Parietal lobe (tissue), 2 donors: Measurements from ENCODE around the gene KDM1B. TPM values are rescaled to one million over a fixed set of nuclear protein-coding genes. Genes with fewer than 3 reads are reported as not detected.

Experiments
- small RNA-seq: library from RNA; depleted of rRNA; stranded (forward); fragments of <200 nt; gene quantifications from one replicate; pipeline ENCODE3, GENCODE V24; 2014; ENCODE audit warnings: low replicate concordance
- total RNA-seq: library from RNA; depleted of rRNA; stranded (reverse); fragments of >200 nt; gene quantifications from one replicate; pipeline ENCODE4 v1.2.3, GENCODE V29; 2014

KDM1B gene
- 52.0 TPM for total RNA-seq

DNA sequence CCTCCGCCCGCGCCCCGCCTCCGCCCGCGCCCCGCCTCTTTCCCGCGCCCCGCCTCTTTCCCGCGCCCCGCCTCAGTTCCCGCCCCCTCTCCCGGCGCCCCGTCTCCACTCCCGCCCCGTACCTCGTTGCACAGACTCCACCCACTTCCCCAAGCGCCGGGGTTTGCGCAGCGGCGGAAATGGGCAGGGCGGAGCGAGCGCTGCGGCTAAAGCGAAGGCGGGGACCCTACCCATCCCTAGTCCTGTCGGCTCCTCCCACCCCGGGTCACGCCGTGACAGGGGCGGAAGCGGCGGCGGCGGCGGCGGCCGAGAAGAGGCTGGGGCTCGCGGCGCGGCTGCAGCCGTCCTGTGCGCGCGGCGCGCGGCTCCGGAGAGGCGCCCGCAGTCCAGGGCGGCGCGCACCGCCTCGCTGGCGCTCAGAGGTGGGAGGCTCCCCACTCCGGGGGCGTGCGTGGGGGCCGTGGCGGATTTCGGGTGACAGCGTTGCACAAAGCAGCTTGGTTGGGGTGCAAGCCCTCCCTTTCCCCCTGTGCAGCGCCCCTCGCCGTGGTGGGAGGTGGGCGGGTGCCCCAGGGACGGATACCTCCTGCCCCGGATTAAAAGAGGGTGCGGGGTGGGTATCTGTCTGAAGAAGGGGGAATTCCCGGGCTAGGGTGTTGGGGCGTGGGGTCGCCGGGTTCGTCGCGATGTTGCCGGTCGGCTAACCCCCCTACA is at the start of gene KDM1B:
Gene KDM1B, plus strand, starts transcription at position 273 of the 714 bp plus-strand sequence. CDS start 4,474 bp downstream, outside the sequence.

GRCh38 chr6:18122128-18123093 is 32.8 kb upstream of the KDM1B start, which contains the start of gene NHLRC1:
Gene NHLRC1 (minus strand): TSS chr6:18122677. CDS start chr6:18122606, 71 bp downstream.

DNA sequence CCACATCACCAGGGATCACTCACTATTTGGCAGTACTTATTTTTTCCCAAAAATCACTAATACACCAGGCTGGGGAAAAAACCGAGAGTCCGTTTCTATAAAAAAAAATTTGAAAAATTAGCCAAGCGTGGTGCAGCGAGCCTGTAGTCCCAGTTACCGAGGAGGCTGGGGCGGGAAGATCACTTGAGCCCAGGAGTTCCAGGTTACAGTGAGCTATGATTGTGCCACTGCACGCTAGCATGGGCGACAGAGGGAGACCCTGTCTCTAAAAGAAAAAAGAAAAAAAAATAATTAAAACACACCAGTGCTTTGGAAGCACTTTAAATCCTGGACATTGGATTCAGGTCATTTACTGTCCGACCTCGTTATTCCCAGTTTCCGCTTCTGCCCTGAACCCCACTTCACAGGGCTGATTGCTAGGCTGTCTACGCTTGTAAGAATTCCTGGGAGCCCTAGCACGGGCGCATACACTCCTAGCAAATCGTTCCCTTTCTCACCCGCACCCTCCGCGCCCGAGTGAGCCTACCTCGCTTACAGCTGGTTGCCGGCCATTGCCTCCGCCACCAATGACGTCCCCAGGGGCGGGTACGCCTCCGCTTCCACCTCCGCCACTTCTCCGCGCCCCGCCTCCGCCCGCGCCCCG is 594 bp upstream of the KDM1B start, which contains the start of gene TPMT:
Gene TPMT, minus strand, starts transcription at position 571 of the 643 bp plus-strand sequence. CDS start 5,950 bp downstream, outside the sequence.

GRCh38 chr6:18264219-18264922 is 109.1 kb downstream of the KDM1B start, which contains the start of gene DEK:
Gene DEK (minus strand): TSS chr6:18264530. CDS start chr6:18263987, 543 bp downstream.

Small RNA genes lying within 50 kb of the gene (small RNA-seq; reads per million reads assigned to genes)
- not detected for gene RF00019

Other genes starting within 250 kb of the KDM1B start
- 28.5 TPM for gene KIF13A, start 167.8 kb upstream of the KDM1B start, total RNA-seq
- gene NHLRC1, start 32.7 kb upstream of the KDM1B start, total RNA-seq: 3.1 TPM
- 3.8 TPM for gene TPMT, start 345 bp upstream of the KDM1B start, total RNA-seq
- 138 TPM for gene DEK, start 109.1 kb downstream of the KDM1B start, total RNA-seq
- gene RNF144B, start 231.9 kb downstream of the KDM1B start, total RNA-seq: 1.9 TPM